GM23338 (cell line): ENCODE measurements around the gene CUBN. TPM values are rescaled to one million over a fixed set of nuclear protein-coding genes. Genes with fewer than 3 reads are reported as not detected.

ENCODE experiments used
- ATAC-seq: fragments of 200-7000 bp; cut with Tn5 transposase; 3 replicates; pipeline ENCODE4 v1.9.1; 2020
- DNase-seq: peaks from one replicate; pipeline ENCODE4 v3.0.0-alpha.2; 2015; ENCODE audit warnings: low spot score
- H2AFZ ChIP-seq: fragments of 200-600 bp; sonication (generic); 2 replicates; pipeline ENCODE4 v1.8.0; 2016; ENCODE audit warnings: antibody characterized with exemption, mild to moderate bottlenecking, moderate library complexity
- H3F3A ChIP-seq: fragments of 200-600 bp; sonication (generic); replicated peaks from 2 replicates; pipeline ENCODE4 v1.8.0; 2017; ENCODE audit warnings: antibody characterized with exemption, mixed run types, low read depth
- H3K27ac ChIP-seq: fragments of 200-600 bp; sonication (generic); 2 replicates; pipeline ENCODE4 v1.6.1; 2016; ENCODE audit warnings: low read depth
- H3K27me3 ChIP-seq: fragments of 200-600 bp; sonication (generic); 2 replicates; pipeline ENCODE4 v1.8.0; 2016; ENCODE audit warnings: mild to moderate bottlenecking, mixed run types, moderate library complexity; ENCODE audit not compliant: insufficient read depth
- H3K36me3 ChIP-seq: fragments of 200-600 bp; sonication (generic); 2 replicates; pipeline ENCODE4 v1.8.0; 2016; ENCODE audit warnings: mild to moderate bottlenecking; ENCODE audit not compliant: insufficient read depth
- H3K4me1 ChIP-seq: fragments of 200-600 bp; sonication (generic); 2 replicates; pipeline ENCODE4 v1.8.0; 2016; ENCODE audit warnings: mild to moderate bottlenecking, moderate library complexity; ENCODE audit not compliant: insufficient read depth
- H3K4me2 ChIP-seq: fragments of 200-600 bp; sonication (generic); 2 replicates; pipeline ENCODE4 v1.7.1; 2017; ENCODE audit warnings: mixed run types
- H3K4me3 ChIP-seq: fragments of 200-600 bp; sonication (generic); 2 replicates; pipeline ENCODE4 v1.6.1; 2016; ENCODE audit warnings: mixed run types
- H3K79me2 ChIP-seq: fragments of 200-600 bp; sonication (generic); replicated peaks from 2 replicates; pipeline ENCODE4 v1.8.0; 2017; ENCODE audit warnings: mild to moderate bottlenecking; ENCODE audit not compliant: insufficient read depth
- H3K9me2 ChIP-seq: fragments of 200-600 bp; sonication (generic); 2 replicates; pipeline ENCODE4 v1.8.0; 2017; ENCODE audit not compliant: insufficient read depth
- H4K20me1 ChIP-seq: fragments of 200-600 bp; sonication (generic); replicated peaks from 2 replicates; pipeline ENCODE4 v1.8.0; 2017; ENCODE audit warnings: mild to moderate bottlenecking; ENCODE audit not compliant: insufficient read depth
- H3K27ac Mint-ChIP-seq: 2 replicates; pipeline ENCODE4 v1.8.0; 2020; ENCODE audit warnings: inconsistent platforms, mild to moderate bottlenecking, moderate library complexity, mixed read lengths
- H3K27me3 Mint-ChIP-seq: 3 replicates; pipeline ENCODE4 v1.8.0; 2022; ENCODE audit warnings: low read depth, mild to moderate bottlenecking, moderate library complexity, mixed read lengths, inconsistent platforms; ENCODE audit not compliant: insufficient read depth, poor library complexity
- H3K36me3 Mint-ChIP-seq: 3 replicates; pipeline ENCODE4 v1.8.0; 2021; ENCODE audit warnings: low read depth, mild to moderate bottlenecking, inconsistent platforms, moderate library complexity, mixed read lengths
- H3K4me1 Mint-ChIP-seq: 3 replicates; pipeline ENCODE4 v1.8.0; 2020; ENCODE audit warnings: mild to moderate bottlenecking, inconsistent platforms, mixed read lengths
- H3K4me3 Mint-ChIP-seq: 3 replicates; pipeline ENCODE4 v1.8.0; 2021; ENCODE audit warnings: moderate library complexity, mild to moderate bottlenecking, inconsistent platforms, mixed read lengths
- H3K9me3 Mint-ChIP-seq: 3 replicates; pipeline ENCODE4 v1.8.0; 2020; ENCODE audit warnings: moderate library complexity, mild to moderate bottlenecking, inconsistent platforms, mixed read lengths
- CREB1 ChIP-seq: fragments of 250-450 bp; sonication (Bioruptor Pico); IDR thresholded peaks from 2 replicates; pipeline ENCODE4 v1.5.0; 2020; ENCODE audit warnings: low read depth, mild to moderate bottlenecking, moderate library complexity
- CTCF ChIP-seq, 2 experiments: fragments of 200-600 bp in 1 of 2; sonication (generic) in 1 of 2; conservative IDR thresholded peaks; 2 replicates each; pipeline versions ENCODE4 v1.5.1 to v1.6.1; 2016 to 2017; ENCODE audit warnings: antibody characterized with exemption in 2 of 2, low read depth in 2 of 2, mild to moderate bottlenecking in 2 of 2, moderate library complexity in 1 of 2
- ETS1 ChIP-seq: IDR thresholded peaks from 2 replicates; pipeline ENCODE4 v1.6.1; 2016; ENCODE audit warnings: antibody characterized with exemption
- EZH2phosphoT487 ChIP-seq: fragments of 200-600 bp; sonication (generic); IDR thresholded peaks from one replicate; pipeline ENCODE4 v1.8.1; 2018; ENCODE audit warnings: antibody characterized with exemption; ENCODE audit not compliant: unreplicated experiment
- JUNB ChIP-seq: IDR thresholded peaks from one replicate; pipeline ENCODE4 v1.6.1; 2016; ENCODE audit warnings: antibody characterized with exemption; ENCODE audit not compliant: unreplicated experiment
- NANOG ChIP-seq: IDR thresholded peaks from 2 replicates; pipeline ENCODE4 v1.6.1; 2016; ENCODE audit warnings: antibody characterized with exemption, borderline replicate concordance
- POLR2AphosphoS5 ChIP-seq: IDR thresholded peaks from 2 replicates; pipeline ENCODE4 v1.6.1; 2016; ENCODE audit warnings: antibody characterized with exemption, low read depth
- REST ChIP-seq: IDR thresholded peaks from one replicate; pipeline ENCODE4 v1.6.1; 2018; ENCODE audit warnings: antibody characterized with exemption; ENCODE audit not compliant: unreplicated experiment
- STAT1 ChIP-seq: IDR thresholded peaks from one replicate; pipeline ENCODE4 v1.6.1; 2016; ENCODE audit warnings: antibody characterized with exemption; ENCODE audit not compliant: unreplicated experiment
- ZNF114 ChIP-seq: fragments of 250-450 bp; sonication (Bioruptor Pico); IDR thresholded peaks from 2 replicates; pipeline ENCODE4 v1.5.0; 2020; ENCODE audit warnings: mild to moderate bottlenecking, moderate library complexity
- ZNF462 ChIP-seq: fragments of 250-450 bp; sonication (Bioruptor Pico); IDR thresholded peaks from 2 replicates; pipeline ENCODE4 v1.5.0; 2020; ENCODE audit warnings: mild to moderate bottlenecking, moderate library complexity
- polyA plus RNA-seq: library from polyadenylated mRNA; unstranded; fragments of >200 nt; fragmentation: Nextera tagmentation; extraction: Ambion mirVana; gene quantifications from 2 replicates; pipeline ENCODE4 v1.2.1, GENCODE V29; 2016
- total RNA-seq: library from RNA; depleted of rRNA; stranded (reverse); fragments of >200 nt; shearing (Covaris generic); gene quantifications from 2 replicates; pipeline ENCODE4 v1.2.3, GENCODE V29; 2014

CUBN gene
- total and polyA plus RNA-seq, 2 experiments from 2014 or later: 0.06 to 1.8 TPM

GRCh38 chr10:16944986-16945385, 184.6 kb downstream of the CUBN start:
- Histone ChIP-seq H3F3A (no peaks in the 10 kb centered on the region), H3K4me3 (no peak overlapping the region), H3K4me2 (no peak overlapping the region), H3K79me2 (no peaks in the 10 kb centered on the region), H4K20me1 (no peaks in the 10 kb centered on the region), H3K9me2 (no peaks in the 10 kb centered on the region; the same call in 1 of the 2 replicates), H3K27ac (no peak overlapping the region), H2AFZ (peak overlapping the region; percentile 30; the same call in 1 of the 2 replicates), H3K27me3 (no peaks in the 10 kb centered on the region), H3K36me3 (no peaks in the 10 kb centered on the region), H3K4me1 (0 out of 2 replicates have a peak, but pooled peaks cover 9% of the 10 kb centered on the region)
- H3K4me1 Mint-ChIP-seq: peaks cover 14% of the 10 kb centered on the region
- H3K4me3 Mint-ChIP-seq: no peak overlapping the region
- ATAC-seq (no peak), DNase-seq (no peak)
- no peak for TF ChIP-seq ETS1
- TF ChIP-seq CREB1 (CRISPR knock-in tag): no peak
- TF ChIP-seq EZH2phosphoT487: no peak
- TF ChIP-seq ZNF114 (CRISPR knock-in tag): no peak
- TF ChIP-seq POLR2AphosphoS5: no peak
- no peak for TF ChIP-seq JUNB
- TF ChIP-seq CTCF (conservative IDR thresholded peaks at IDR 0.05; ENCODE audit: low read depth in 2 of 2): no peak
- no peak for TF ChIP-seq REST
- TF ChIP-seq ZNF462 (CRISPR knock-in tag): no peak
- no peak for TF ChIP-seq NANOG
- TF ChIP-seq STAT1: no peak
- no peaks in the 10 kb centered on the region for H3K27me3 Mint-ChIP-seq
- H3K36me3 Mint-ChIP-seq: no peaks in the 10 kb centered on the region
- no peaks in the 10 kb centered on the region for H3K9me3 Mint-ChIP-seq
- no peak overlapping the region for H3K27ac Mint-ChIP-seq
